Measurements from ENCODE around the gene RNF227.
"Not testable (repeated sequence)": the region's sequence is repeated elsewhere in the genome, so short reads cannot be mapped to it uniquely, and the experiment has no call there.

The RNF227 gene

GRCh38 chr17:7915611-7916384 lies at the start of gene RNF227:
Gene RNF227 (minus strand): TSS chr17:7916289. CDS start chr17:7916195, 94 bp downstream.
- DNase-seq (ENCODE audit: low spot score), result peak; percentile 68

- no peak for DNase-seq (ENCODE audit: low spot score)
Observed at GRCh38 chr17:7961421-7961820, 45.3 kb upstream of the RNF227 start.

- DNase-seq (ENCODE audit: low spot score), result peak; percentile 7
Observed at GRCh38 chr17:7959503-7960253, 43.6 kb upstream of the RNF227 start.

GRCh38 chr17:7956228-7956965 lies 40.3 kb upstream of the RNF227 start:
- DNase-seq (ENCODE audit: low spot score), result no peak

DNA sequence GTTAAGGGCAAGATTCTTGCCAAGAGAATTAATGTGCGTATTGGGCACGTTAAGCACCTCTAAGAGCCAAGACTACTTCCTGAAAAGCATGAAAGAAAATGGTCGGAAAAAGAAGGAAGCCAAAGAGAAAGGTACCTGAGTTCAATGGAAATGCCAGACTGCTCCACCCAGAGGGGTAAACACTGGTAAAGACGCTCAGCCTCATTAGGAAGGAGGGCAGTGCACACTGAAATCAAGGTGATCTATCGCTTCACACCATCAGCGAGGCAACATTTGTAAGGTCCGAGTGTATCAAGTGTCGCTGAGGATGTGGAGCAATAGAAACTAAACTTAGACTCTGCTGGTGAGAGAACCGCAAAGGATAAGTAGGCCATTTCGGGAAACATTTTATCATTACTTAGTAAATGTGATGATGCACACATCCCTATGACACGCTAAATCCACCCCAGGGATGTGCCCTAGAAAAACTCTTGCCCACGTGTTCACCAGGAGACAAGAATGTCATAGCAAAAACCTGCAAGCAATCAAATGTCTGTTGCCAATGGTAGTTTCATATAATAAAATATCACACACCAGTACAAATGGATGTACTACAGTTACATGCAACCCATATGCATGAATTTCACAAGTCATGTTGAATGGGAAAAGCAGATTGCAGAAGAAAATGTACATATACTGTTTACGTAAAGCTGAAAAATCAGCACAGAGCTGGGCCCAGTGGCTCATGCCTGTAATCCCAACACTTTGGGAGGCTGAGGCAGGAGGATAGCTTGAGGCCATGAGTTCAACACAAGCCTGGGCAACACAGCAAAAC lies 39.5 kb upstream of the RNF227 start:
- DNase-seq (ENCODE audit: low spot score), result no peak

DNA sequence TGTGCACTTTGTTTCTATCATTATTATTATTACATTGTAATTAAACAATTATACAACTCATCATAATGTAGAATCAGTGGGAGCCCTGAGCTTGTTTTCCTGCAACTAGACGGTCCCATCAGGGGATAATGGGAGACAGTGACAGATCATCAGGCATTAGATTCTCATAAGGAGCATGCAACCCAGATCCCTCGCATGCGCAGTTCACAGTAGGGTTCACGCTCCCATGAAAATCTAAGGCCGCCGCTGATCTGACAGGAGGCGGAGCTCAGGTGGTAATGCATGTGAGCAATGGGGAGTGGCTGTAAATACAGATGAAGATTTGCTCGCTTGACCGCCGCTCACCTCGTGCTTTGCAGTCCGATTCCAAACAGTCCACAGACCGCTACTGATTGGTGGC lies 37.2 kb upstream of the RNF227 start:
- DNase-seq (ENCODE audit: low spot score), result not testable (repeated sequence)

DNA sequence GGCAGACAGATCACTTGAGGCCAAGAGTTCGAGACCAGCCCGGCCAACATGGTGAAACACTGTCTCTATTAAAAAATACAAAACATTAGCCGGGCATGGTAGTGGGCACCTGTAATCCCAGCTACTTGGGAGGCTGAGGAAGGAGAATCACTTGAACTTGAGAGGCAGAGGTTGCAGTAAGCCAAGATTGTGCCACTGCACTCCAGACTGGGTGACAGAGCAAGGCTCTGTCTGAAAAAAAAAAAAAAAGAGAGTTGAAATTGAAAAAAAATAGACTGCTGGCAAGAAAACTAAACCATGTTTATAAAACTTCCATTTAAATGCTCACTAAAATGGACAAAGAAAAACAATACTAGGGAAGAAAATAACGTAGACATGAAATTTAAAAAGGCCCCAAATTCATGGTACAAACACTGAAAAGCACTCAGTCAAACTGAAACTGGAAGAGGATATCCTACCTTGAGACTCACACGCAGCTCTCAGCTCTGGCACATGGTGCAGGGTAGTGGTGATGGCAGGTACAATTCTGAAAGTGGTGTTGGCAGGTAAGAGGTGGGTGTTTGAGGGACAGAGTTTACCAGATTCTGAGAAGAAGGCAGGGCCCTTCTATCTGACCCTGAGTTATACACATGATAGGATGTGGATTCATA lies 35.2 kb upstream of the RNF227 start:
- no peak for DNase-seq (ENCODE audit: low spot score)

DNA sequence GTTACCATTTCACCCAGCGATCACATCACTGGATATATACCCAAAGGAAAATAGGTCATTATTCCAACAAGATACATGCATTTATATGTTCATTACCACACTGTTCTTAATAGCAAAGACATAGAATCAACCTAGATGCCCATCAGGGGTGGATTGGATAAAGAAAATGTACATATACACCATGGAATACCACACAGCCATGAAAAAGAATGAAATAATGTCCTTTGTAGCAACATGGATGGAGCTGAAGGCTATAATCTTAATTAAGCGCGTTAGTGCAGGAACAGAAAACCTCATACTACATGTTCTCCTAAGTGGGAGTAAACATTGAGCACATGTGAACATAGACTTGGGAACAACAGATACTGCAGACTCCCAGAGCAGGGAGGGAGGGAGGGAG lies 34.5 kb upstream of the RNF227 start:
- no peak for DNase-seq (ENCODE audit: low spot score)

DNA sequence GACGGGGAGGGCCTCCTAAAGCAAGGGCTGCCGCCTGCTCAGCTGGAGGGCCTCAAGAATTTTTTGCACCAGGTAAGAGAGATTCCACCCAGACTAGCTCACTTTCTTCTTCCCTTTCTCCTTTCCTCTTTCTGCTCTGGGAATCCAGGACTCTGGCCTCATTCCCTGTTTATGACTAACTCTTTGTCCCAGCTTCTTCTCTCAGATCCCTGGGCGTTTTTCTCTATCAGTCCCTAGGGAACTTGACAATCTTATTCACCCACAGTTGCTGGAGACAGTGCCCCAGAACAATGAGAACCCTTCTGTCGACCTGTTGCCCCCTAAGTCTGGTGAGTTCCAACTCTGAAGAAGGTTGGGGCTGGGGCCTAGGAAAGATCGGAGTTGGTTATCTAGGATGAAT lies 31.6 kb upstream of the RNF227 start:
- no peak for DNase-seq (ENCODE audit: low spot score)

DNA sequence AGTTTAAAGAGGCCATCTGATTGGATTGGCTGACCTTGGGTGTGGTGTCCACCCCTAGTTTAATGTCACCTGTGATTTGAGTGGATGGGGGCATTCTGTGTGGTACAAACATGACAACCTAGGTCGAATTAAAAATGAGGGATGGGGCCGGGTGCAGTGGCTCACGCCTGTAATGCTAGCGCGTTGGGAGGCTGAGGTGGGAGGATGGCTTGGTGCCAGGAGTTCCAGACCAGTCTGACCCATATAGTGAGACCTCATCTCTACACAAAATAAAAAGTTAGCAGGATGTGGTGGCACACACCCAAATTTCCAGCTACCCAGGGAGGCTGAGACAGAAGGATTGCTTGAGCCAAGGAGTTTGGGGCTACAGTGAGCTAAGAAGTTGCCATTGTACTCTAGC lies 30.4 kb upstream of the RNF227 start:
- DNase-seq (ENCODE audit: low spot score), result no peak

DNA sequence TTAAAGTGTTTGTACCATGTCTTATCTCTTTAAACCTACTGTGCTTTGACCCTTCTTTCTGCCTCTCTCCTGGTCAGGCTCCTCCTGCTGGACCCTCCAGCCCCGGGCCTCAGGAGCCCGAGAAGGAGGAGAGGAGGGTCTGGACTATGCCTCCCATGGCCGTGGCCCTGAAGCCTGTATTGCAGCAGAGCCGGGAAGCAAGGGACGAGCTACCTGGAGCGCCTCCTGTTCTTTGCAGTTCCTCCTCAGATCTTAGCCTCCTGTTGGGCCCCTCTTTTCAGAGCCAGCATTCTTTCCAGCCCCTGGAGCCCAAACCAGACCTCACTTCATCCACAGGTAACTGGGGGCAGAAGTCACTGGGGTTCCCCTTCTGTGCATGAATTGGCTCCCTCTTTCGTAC lies 29.6 kb upstream of the RNF227 start:
- no peak for DNase-seq (ENCODE audit: low spot score)

DNA sequence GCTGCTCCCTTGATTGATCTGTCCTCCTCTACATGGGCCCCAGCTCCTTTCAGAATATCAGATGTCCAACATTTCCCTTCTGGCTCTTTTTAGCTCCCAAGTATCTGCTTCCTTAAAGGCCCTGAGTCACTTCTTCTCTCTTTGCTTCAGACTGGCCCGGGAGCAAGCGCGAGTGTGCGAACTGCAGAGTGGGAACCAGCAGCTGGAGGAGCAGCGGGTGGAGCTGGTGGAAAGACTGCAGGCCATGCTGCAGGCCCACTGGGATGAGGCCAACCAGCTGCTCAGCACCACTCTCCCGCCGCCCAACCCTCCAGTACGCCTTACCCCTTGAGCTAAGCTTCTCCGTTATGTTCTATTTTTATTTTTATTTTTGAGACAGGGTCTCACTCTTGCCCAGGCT lies 28.2 kb upstream of the RNF227 start:
- DNase-seq (ENCODE audit: low spot score), result no peak

DNA sequence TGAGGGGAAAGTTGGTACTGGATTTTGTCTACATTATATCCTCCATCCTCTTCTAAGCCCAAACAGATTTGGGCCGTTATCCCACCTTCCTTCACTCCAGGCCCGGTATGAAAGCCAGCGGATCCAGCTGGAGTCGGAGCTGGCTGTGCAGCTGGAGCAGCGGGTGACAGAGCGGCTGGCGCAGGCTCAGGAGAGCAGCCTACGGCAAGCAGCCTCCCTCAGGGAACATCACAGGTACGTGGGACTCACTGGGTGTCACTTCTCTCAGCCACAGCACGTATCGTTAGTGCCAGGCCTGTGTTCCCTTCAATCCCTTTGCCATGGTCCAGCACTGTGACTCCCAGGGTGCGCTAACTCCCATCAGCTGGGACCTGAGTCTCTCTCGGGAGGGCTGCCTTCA lies 27.2 kb upstream of the RNF227 start:
- DNase-seq (ENCODE audit: low spot score), result no peak

GRCh38 chr17:7940743-7941142 lies 24.7 kb upstream of the RNF227 start:
- DNase-seq (ENCODE audit: low spot score), result no peak

GRCh38 chr17:7940034-7940433 lies 23.9 kb upstream of the RNF227 start:
- DNase-seq (ENCODE audit: low spot score), result no peak

DNA sequence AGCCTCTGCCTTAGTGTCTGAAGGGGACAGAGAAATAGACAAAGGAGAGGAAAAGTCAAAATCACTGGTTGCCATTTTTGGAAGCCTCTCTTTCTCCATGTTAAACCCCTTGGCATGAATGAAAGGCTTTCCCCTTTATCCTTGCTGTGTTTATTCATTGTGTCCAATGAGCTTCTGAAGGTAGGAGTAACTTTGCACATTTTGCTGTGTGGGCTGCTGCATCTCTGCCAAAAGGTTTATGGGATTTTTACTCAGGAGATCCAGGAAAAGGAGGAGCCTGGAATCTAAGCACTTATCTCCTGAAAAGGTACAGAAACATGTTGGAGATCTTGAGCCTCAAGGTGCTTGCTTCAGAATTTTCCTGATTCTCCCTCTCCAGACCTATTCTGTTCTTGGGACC lies 19.8 kb upstream of the RNF227 start:
- no peak for DNase-seq (ENCODE audit: low spot score)

DNA sequence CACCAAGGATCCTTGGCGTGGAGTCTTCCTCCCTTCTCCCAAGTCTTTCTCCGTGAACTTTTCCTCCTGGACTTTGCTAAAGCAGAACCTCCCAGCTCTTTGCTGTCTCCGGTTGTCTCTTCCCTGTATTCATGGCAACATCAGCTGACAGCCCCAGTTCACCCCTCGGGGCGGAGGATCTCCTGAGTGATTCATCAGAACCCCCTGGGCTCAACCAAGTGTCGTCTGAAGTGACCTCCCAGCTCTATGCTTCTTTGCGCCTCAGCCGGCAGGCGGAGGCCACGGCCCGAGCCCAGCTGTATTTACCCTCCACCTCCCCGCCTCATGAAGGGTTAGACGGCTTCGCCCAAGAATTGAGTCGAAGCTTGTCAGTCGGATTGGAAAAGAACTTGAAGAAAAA lies 16.9 kb upstream of the RNF227 start:
- DNase-seq (ENCODE audit: low spot score), result peak; percentile 33

DNA sequence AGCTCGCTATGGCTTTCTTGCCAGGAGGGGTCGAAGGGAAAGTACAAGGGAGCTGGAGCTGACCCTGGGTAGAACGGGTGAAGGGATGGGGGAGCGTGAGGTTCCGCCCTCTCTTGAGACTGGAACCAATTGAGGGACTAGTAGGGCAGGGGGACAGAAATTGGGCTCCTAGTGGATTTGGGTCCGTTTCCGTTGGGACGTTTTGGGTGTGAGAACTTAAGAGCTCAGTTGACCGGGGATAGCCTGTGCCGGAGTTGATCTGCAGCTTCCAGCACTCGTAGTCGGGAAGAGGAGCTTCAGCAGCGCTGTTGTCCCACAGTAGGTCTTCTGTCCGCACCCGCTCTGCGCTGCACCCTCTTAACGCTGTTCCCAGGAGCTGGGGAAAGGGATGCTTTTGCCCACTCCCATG lies 16.4 kb upstream of the RNF227 start:
- no peak for DNase-seq (ENCODE audit: low spot score)

DNA sequence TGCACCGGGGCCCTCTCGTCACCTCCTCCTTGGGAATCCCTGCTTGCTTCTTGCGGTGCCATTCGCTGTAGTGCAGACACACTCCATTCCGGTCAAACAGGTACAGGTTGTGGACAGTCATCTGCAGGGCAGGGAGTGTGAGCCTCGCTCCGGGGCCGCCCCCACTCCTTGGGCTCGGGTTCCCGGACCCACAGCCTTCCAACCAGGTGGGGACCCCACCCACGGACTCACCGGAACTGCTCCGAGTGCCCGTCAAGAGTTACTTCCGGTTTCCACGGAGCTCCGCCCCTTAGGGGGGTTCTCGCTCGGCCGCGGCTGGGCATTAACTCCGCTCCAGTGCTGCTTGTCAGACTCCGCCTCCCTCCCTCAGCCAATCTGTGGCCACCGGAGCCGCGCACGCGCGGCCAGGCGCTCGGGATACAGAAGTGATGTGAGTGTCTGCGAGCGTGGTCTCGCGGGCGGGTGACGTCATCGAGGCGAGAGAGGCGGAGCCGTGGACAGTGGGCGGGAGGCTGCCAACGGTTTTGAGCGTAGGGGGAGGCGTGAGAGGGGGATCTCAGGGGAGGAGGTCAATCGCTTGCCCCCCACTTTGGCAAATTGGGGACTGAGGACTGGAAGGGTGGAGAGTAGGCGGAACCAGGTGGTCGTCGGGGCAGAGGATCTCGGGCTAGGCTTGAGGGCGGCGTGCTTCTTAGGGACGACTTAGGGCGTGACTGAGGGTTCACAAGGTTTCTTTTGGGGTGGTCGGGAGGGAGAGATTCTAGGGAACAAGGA lies 15.8 kb upstream of the RNF227 start, which contains the start of the genes CNTROB and TRAPPC1:
Gene CNTROB, plus strand, starts transcription at position 498 of the 774 bp plus-strand sequence. CDS start 874 bp downstream, outside the sequence.
Gene TRAPPC1, minus strand, starts transcription at position 238 of the 774 bp plus-strand sequence. Its CDS starts 117 bp downstream, at position 121.
- peak; percentile 98 for DNase-seq (ENCODE audit: low spot score)

Measured in HuH-7 (cell line).